ENCODE data around the gene SLC5A10. TPM values are rescaled to one million over a fixed set of nuclear protein-coding genes. Genes with fewer than 3 reads are reported as not detected.

SLC5A10 gene
- total RNA-seq, 4 donors from 2014 or later, result not detected

GRCh38 chr17:19013226-19013625 is 61.3 kb downstream of the SLC5A10 start:
- intact Hi-C loops (cut with DNase I), result no loop called here
- WGBS, result no CpG with 5 or more reads among the region's 12 CpGs
- Histone ChIP-seq H3K4me1 (no peaks in the 10 kb centered on the region), H3K9me3 (no peaks in the 10 kb centered on the region), H3K27me3 (no peaks in the 10 kb centered on the region), H3K36me3 (no peaks in the 10 kb centered on the region), H3K4me3 (no peak overlapping the region), H3K27ac (replicated peaks in 1 of 4) (no peak overlapping the region)
- TF ChIP-seq POLR2A (IDR thresholded peaks at IDR 0.05; ENCODE audit: low read depth), result no peak
- no peak for TF ChIP-seq POLR2AphosphoS5 (IDR thresholded peaks at IDR 0.05)
- TF ChIP-seq EP300 (IDR thresholded peaks at IDR 0.05), result no peak
- TF ChIP-seq CTCF (IDR thresholded peaks at IDR 0.05), result no peak
- no peak for DNase-seq (ENCODE audit: extremely low spot score)

GRCh38 chr17:19013806-19014627 is 62.1 kb downstream of the SLC5A10 start:
- H3K4me1 ChIP-seq, result no peaks in the 10 kb centered on the region
- no peaks in the 10 kb centered on the region for H3K27me3 ChIP-seq
- H3K4me3 ChIP-seq, result no peak overlapping the region
- DNase-seq (ENCODE audit: extremely low spot score), result no peak
- H3K27ac ChIP-seq (replicated peaks in 1 of 4), result no peak overlapping the region
- intact Hi-C loops (cut with DNase I), result no loop called here
- no peak for TF ChIP-seq POLR2AphosphoS5 (IDR thresholded peaks at IDR 0.05)
- no peak for TF ChIP-seq POLR2A (IDR thresholded peaks at IDR 0.05; ENCODE audit: low read depth)
- no peak for TF ChIP-seq EP300 (IDR thresholded peaks at IDR 0.05)
- no peak for TF ChIP-seq CTCF (IDR thresholded peaks at IDR 0.05)
- no peaks in the 10 kb centered on the region for H3K9me3 ChIP-seq
- 87% methylated on average over 9 of the region's 11 CpGs for WGBS
- no peaks in the 10 kb centered on the region for H3K36me3 ChIP-seq

GRCh38 chr17:19014628-19015215 is 62.8 kb downstream of the SLC5A10 start:
- TF ChIP-seq CTCF (IDR thresholded peaks at IDR 0.05) (no peak), POLR2A (IDR thresholded peaks at IDR 0.05; ENCODE audit: low read depth) (no peak), POLR2AphosphoS5 (IDR thresholded peaks at IDR 0.05) (no peak), EP300 (IDR thresholded peaks at IDR 0.05) (no peak)
- no peaks in the 10 kb centered on the region for H3K4me1 ChIP-seq
- no peaks in the 10 kb centered on the region for H3K36me3 ChIP-seq
- no peak overlapping the region for H3K4me3 ChIP-seq
- no peak overlapping the region for H3K27ac ChIP-seq (replicated peaks in 1 of 4)
- intact Hi-C loops (cut with DNase I), result no loop called here
- DNase-seq (ENCODE audit: extremely low spot score), result no peak
- 81% methylated on average over 28 of the region's 29 CpGs for WGBS
- H3K9me3 ChIP-seq, result no peaks in the 10 kb centered on the region
- H3K27me3 ChIP-seq, result no peaks in the 10 kb centered on the region

GRCh38 chr17:19015428-19015827 is 63.5 kb downstream of the SLC5A10 start:
- Histone ChIP-seq H3K9me3 (no peaks in the 10 kb centered on the region), H3K27ac (replicated peaks in 1 of 4) (no peak overlapping the region), H3K27me3 (no peaks in the 10 kb centered on the region), H3K36me3 (no peaks in the 10 kb centered on the region), H3K4me1 (no peaks in the 10 kb centered on the region), H3K4me3 (no peak overlapping the region)
- intact Hi-C loops (cut with DNase I), result no loop called here
- TF ChIP-seq POLR2A (IDR thresholded peaks at IDR 0.05; ENCODE audit: low read depth), result no peak
- TF ChIP-seq POLR2AphosphoS5 (IDR thresholded peaks at IDR 0.05), result no peak
- no peak for TF ChIP-seq EP300 (IDR thresholded peaks at IDR 0.05)
- TF ChIP-seq CTCF (IDR thresholded peaks at IDR 0.05), result no peak
- 78% methylated on average over 7 of the region's 7 CpGs for WGBS
- no peak for DNase-seq (ENCODE audit: extremely low spot score)

Measured in esophagus muscularis mucosa (tissue), 4 donors.